IMR-90 (cell line): ENCODE results near the gene STPG4. TPM values are rescaled to one million over a fixed set of nuclear protein-coding genes. Genes with fewer than 3 reads are reported as not detected.
A peak's percentile ranks its signal among the peaks of the same experiment; 100 is the strongest.

ENCODE experiments used
- ATAC-seq: fragments of 200-7000 bp; cut with Tn5 transposase; 2 replicates; pipeline ENCODE4 v1.9.1; 2020; ENCODE audit warnings: low read depth, mild to moderate bottlenecking, moderate library complexity
- BruUV-seq: library from RNA; stranded (reverse); fragments of 400-500 nt; replicated peaks from 2 replicates; lab custom pipeline; 2021; lab: Mats Ljungman, UMichigan
- CTCF ChIA-PET: fragments of 300-600 bp; formaldehyde crosslinking; extraction: SDS; loops from one replicate; lab custom pipeline; 2021; ENCODE audit warnings: antibody characterized with exemption; lab: Yijun Ruan, JAX
- POLR2A ChIA-PET: fragments of 300-600 bp; sonication (Branson Sonifier 250); formaldehyde crosslinking; loops from one replicate; lab custom pipeline; 2022; ENCODE audit warnings: antibody characterized with exemption; ENCODE audit not compliant: unreplicated experiment; lab: Charles Lee
- DNase-seq: peaks from one replicate; pipeline ENCODE4 v3.0.0; 2013
- H2AFZ ChIP-seq: replicated peaks from 2 replicates; pipeline ENCODE3; 2013; ENCODE audit warnings: low read length, mild to moderate bottlenecking; ENCODE audit not compliant: poor library complexity
- H2AK5ac ChIP-seq: 2 replicates; pipeline ENCODE4 v1.6.1; 2013; ENCODE audit warnings: low read depth, low read length, inconsistent platforms
- H2AK9ac ChIP-seq: replicated peaks from 2 replicates; pipeline ENCODE3; 2013; ENCODE audit warnings: mild to moderate bottlenecking, low read depth, low read length, moderate library complexity; ENCODE audit not compliant: poor library complexity
- H2BK120ac ChIP-seq: 2 replicates; pipeline ENCODE4 v1.6.1; 2013; ENCODE audit warnings: low read depth, low read length, inconsistent platforms
- H2BK15ac ChIP-seq: 3 replicates; pipeline ENCODE4 v1.6.1; 2013; ENCODE audit warnings: low read depth, low read length, inconsistent platforms
- H2BK20ac ChIP-seq: 2 replicates; pipeline ENCODE4 v1.6.1; 2013; ENCODE audit warnings: low read depth, mild to moderate bottlenecking, inconsistent platforms, low read length, moderate library complexity
- H2BK5ac ChIP-seq: 2 replicates; pipeline ENCODE4 v1.6.1; 2013; ENCODE audit warnings: mild to moderate bottlenecking, low read depth, low read length, inconsistent platforms; ENCODE audit not compliant: poor library complexity, severe bottlenecking
- H3K14ac ChIP-seq: replicated peaks from 2 replicates; pipeline ENCODE4 v1.6.1; 2013; ENCODE audit warnings: low read depth, low read length, inconsistent platforms
- H3K18ac ChIP-seq: 2 replicates; pipeline ENCODE4 v1.6.1; 2013; ENCODE audit warnings: low read depth, low read length, control low read depth
- H3K23ac ChIP-seq: 2 replicates; pipeline ENCODE4 v1.6.1; 2013; ENCODE audit warnings: low read depth, low read length, inconsistent platforms
- H3K27ac ChIP-seq: 2 replicates; pipeline ENCODE4 v1.5.1; 2013; ENCODE audit warnings: mild to moderate bottlenecking, control low read depth, low read length; ENCODE audit not compliant: insufficient read depth
- H3K27me3 ChIP-seq: 2 replicates; pipeline ENCODE4 v1.6.1; 2013; ENCODE audit warnings: low read length; ENCODE audit not compliant: control insufficient read depth, insufficient read depth
- H3K36me3 ChIP-seq: 2 replicates; pipeline ENCODE4 v1.6.1; 2013; ENCODE audit warnings: low read length, mixed read lengths; ENCODE audit not compliant: control insufficient read depth, insufficient read depth
- H3K4ac ChIP-seq: 2 replicates; pipeline ENCODE4 v1.6.1; 2013; ENCODE audit warnings: low read depth, low read length, inconsistent platforms
- H3K4me1 ChIP-seq: 2 replicates; pipeline ENCODE4 v1.6.1; 2013; ENCODE audit warnings: low read length, mixed read lengths; ENCODE audit not compliant: control insufficient read depth, insufficient read depth
- H3K4me2 ChIP-seq: 2 replicates; pipeline ENCODE4 v1.6.1; 2013; ENCODE audit warnings: low read depth, mild to moderate bottlenecking, control low read depth, low read length, moderate library complexity
- H3K4me3 ChIP-seq: 2 replicates; pipeline ENCODE4 v1.5.1; 2013; ENCODE audit warnings: low read depth, mild to moderate bottlenecking, control low read depth, low read length, moderate library complexity; ENCODE audit not compliant: insufficient read depth
- H3K56ac ChIP-seq: 2 replicates; pipeline ENCODE4 v1.6.1; 2013; ENCODE audit warnings: low read length, inconsistent platforms; ENCODE audit not compliant: insufficient read depth; ENCODE audit errors: extremely low read depth
- H3K79me1 ChIP-seq, 2 experiments: 2 replicates each; pipeline ENCODE4 v1.6.1; 2013; ENCODE audit warnings: low read length in 2 of 2, inconsistent platforms in 1 of 2, low read depth in 1 of 2
- H3K9ac ChIP-seq: 2 replicates; pipeline ENCODE4 v1.6.1; 2013; ENCODE audit warnings: low read depth, low read length, control low read depth
- H3K9me1 ChIP-seq: 2 replicates; pipeline ENCODE4 v1.6.1; 2013; ENCODE audit warnings: low read length, inconsistent platforms; ENCODE audit not compliant: insufficient read depth
- H3K9me3 ChIP-seq: 2 replicates; pipeline ENCODE4 v1.6.1; 2013; ENCODE audit warnings: low read length; ENCODE audit not compliant: control insufficient read depth, insufficient read depth
- H4K20me1 ChIP-seq: 2 replicates; pipeline ENCODE4 v1.6.1; 2013; ENCODE audit warnings: low read length, inconsistent platforms; ENCODE audit not compliant: insufficient read depth
- H4K5ac ChIP-seq: 2 replicates; pipeline ENCODE4 v1.6.1; 2013; ENCODE audit warnings: mild to moderate bottlenecking, low read depth, low read length, control low read depth
- H4K8ac ChIP-seq, 2 experiments: 2 replicates each; pipeline ENCODE4 v1.6.1; 2013; ENCODE audit warnings: low read depth in 2 of 2, low read length in 2 of 2, control low read depth in 1 of 2, inconsistent platforms in 1 of 2
- H4K91ac ChIP-seq: 2 replicates; pipeline ENCODE4 v1.6.1; 2013; ENCODE audit warnings: low read depth, low read length, inconsistent platforms; ENCODE audit not compliant: insufficient read depth
- BHLHE40 ChIP-seq: fragments of 150-350 bp; IDR thresholded peaks from 2 replicates; pipeline ENCODE4 v1.6.1; 2016; ENCODE audit warnings: mild to moderate bottlenecking, low read depth, low read length
- CEBPB ChIP-seq: IDR thresholded peaks from 2 replicates; pipeline ENCODE4 v1.6.1; 2012; ENCODE audit warnings: low read depth, low read length, improper control_type of control experiment
- CHD1 ChIP-seq: IDR thresholded peaks from 2 replicates; pipeline ENCODE4 v1.6.1; 2012; ENCODE audit warnings: low read depth, low read length, improper control_type of control experiment
- FOS ChIP-seq: fragments of 150-350 bp; IDR thresholded peaks from 2 replicates; pipeline ENCODE4 v1.6.1; 2016; ENCODE audit warnings: low read depth, low read length
- MAFK ChIP-seq: IDR thresholded peaks from 2 replicates; pipeline ENCODE4 v1.6.1; 2012; ENCODE audit warnings: low read depth, low read length, improper control_type of control experiment
- MAZ ChIP-seq: IDR thresholded peaks from 2 replicates; pipeline ENCODE4 v1.6.1; 2012; ENCODE audit warnings: low read depth, mild to moderate bottlenecking, low read length, improper control_type of control experiment, moderate library complexity, borderline replicate concordance
- MXI1 ChIP-seq: IDR thresholded peaks from 2 replicates; pipeline ENCODE4 v1.6.1; 2012; ENCODE audit warnings: low read depth, mild to moderate bottlenecking, low read length, moderate library complexity, borderline replicate concordance
- NFE2L2 ChIP-seq: fragments of 150-350 bp; IDR thresholded peaks from 2 replicates; pipeline ENCODE4 v1.6.1; 2016; ENCODE audit warnings: low read depth, mild to moderate bottlenecking, low read length
- POLR2A ChIP-seq: IDR thresholded peaks from 2 replicates; pipeline ENCODE4 v1.6.1; 2012; ENCODE audit warnings: mild to moderate bottlenecking, low read depth, low read length
- RAD21 ChIP-seq: IDR thresholded peaks from 2 replicates; pipeline ENCODE4 v1.6.1; 2012; ENCODE audit warnings: low read length, improper control_type of control experiment
- RCOR1 ChIP-seq: IDR thresholded peaks from 2 replicates; pipeline ENCODE4 v1.6.1; 2012; ENCODE audit warnings: mild to moderate bottlenecking, low read length, improper control_type of control experiment; ENCODE audit not compliant: insufficient replicate concordance
- SMC3 ChIP-seq: fragments of 150-350 bp; IDR thresholded peaks from 2 replicates; pipeline ENCODE4 v1.6.1; 2016; ENCODE audit warnings: low read depth, mild to moderate bottlenecking, antibody characterized with exemption, low read length, moderate library complexity
- WGBS, 2 experiments: methylation state at CpG; one replicate each; pipeline versions ENCODE4 v1.1.5 to v1.1.7; 2013; ENCODE audit warnings: missing lambda C conversion rate in 2 of 2; ENCODE audit not compliant: insufficient read length in 1 of 2; ENCODE audit errors: extremely low coverage in 2 of 2; 5-methylcytosine and 5-hydroxymethylcytosine counted together
- dilution Hi-C: fragments of 300-500 bp; cut with HindIII; formaldehyde crosslinking; loops from one replicate; pipeline ENCODE4 v1.14.3; 2018; ENCODE audit warnings: low sequenced_read_pairs; ENCODE audit not compliant: unreplicated experiment
- in situ Hi-C: fragments of 300-500 bp; cut with MboI; formaldehyde crosslinking; loops from 3 replicates; pipeline ENCODE4 v1.14.3; 2019; ENCODE audit warnings: low sequenced_read_pairs, inconsistent platforms, mixed read lengths
- intact Hi-C: fragments of 100-400 bp; cut with micrococcal nuclease; formaldehyde crosslinking; loops from 2 replicates; pipeline ENCODE4 v1.10.0; 2022
- polyA plus RNA-seq, 3 experiments: library from polyadenylated mRNA; depleted of rRNA; stranded (reverse); fragments of >200 nt; gene quantifications; 2 replicates each; pipeline ENCODE4 v1.2.3, GENCODE V29; 2012; ENCODE audit warnings: low replicate concordance in 1 of 3
- total RNA-seq: library from RNA; depleted of rRNA; stranded (reverse); fragments of >200 nt; gene quantifications from 2 replicates; pipeline ENCODE4 v1.2.3, GENCODE V29; 2012
- TF ChIP-seq, protein P1 (sequence below): fragments of 150-350 bp; IDR thresholded peaks from 2 replicates; pipeline ENCODE4 v1.6.1; 2017; ENCODE audit warnings: mild to moderate bottlenecking, antibody characterized with exemption, low read length, low read depth
- TF ChIP-seq, protein P2 (sequence below): conservative IDR thresholded peaks from 2 replicates; pipeline ENCODE4 v1.5.1; 2012; ENCODE audit warnings: mild to moderate bottlenecking, low read depth, low read length, improper control_type of control experiment
- TF ChIP-seq, protein P3 (sequence below): fragments of 150-350 bp; IDR thresholded peaks from 2 replicates; pipeline ENCODE4 v1.6.1; 2016; ENCODE audit warnings: low read depth, mild to moderate bottlenecking, low read length, moderate library complexity, borderline replicate concordance

STPG4 gene
- total and polyA plus RNA-seq, 2 of the 4 experiments (the other 2 are of a cell fraction), result 0.12 to 0.18 TPM

DNA sequence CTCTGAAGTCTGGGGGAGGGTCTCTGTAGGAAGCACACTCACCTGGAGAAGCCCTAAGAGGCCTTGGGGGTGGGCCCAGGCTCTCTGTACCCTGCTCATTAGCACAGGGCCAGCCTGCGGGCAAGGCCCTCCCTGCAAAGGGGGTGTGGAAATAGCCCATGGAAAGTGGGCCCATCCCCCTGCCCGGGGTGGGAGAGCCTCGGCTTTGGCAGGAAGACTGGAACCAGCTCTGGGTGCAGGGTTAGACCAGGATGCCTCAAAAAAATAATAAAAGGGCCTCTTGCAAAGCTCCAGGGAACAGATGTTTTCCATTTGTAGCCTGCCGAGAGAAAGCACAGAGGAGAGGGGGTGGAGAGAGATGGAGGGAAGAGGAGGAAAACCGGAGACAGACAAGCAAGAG is 98.7 kb downstream of the STPG4 start:
- Histone ChIP-seq H3K27me3 (no peaks in the 10 kb centered on the region), H3K79me1 (peaks cover 15 to 60% of the 10 kb centered on the region in 2 experiments; a peak in 3 of 4 replicates), H3K9ac (peak overlapping the region; percentile 1; the same call in 1 of the 2 replicates), H3K23ac (peak overlapping the region; percentile 92; the same call in 1 of the 2 replicates), H4K5ac (peak overlapping the region; percentile 44), H3K27ac (peak overlapping the region; percentile 90), H2BK5ac (peak overlapping the region; percentile 86), H3K4ac (peak overlapping the region; percentile 99), H2BK120ac (peak overlapping the region; percentile 98), H3K14ac (peak overlapping the region; percentile 99), H4K20me1 (no peaks in the 10 kb centered on the region), H3K9me1 (peaks cover 38% of the 10 kb centered on the region), H3K4me2 (no peak overlapping the region), H2AFZ (peak overlapping the region; percentile 80), H2BK20ac (peak overlapping the region; percentile 95), H2AK9ac (peak overlapping the region; percentile 96), H2AK5ac (peak overlapping the region; percentile 99), H3K9me3 (no peaks in the 10 kb centered on the region), H2BK15ac (peak overlapping the region; percentile 94; the same call in 2 of the 3 replicates), H4K8ac (peak overlapping the region; percentile 51 to 95; a peak in 3 of 4 replicates), H3K4me1 (peaks cover 33% of the 10 kb centered on the region), H3K56ac (0 out of 2 replicates have a peak overlapping the region, but pooled peaks have one; percentile 9), H3K18ac (peak overlapping the region; percentile 85), H4K91ac (peak overlapping the region; percentile 98), H3K36me3 (peaks cover 33% of the 10 kb centered on the region; the same call in 1 of the 2 replicates), H3K4me3 (no peak overlapping the region)
- intact Hi-C loops, result no loop called here
- in situ Hi-C loops, result no loop called here
- WGBS, 2 experiments, result 0% methylated on average over 1 of the region's 5 CpGs; no CpG with 5 or more reads in 1 of the 2 experiments
- dilution Hi-C loops, result no loop called here
- ChIA-PET CTCF (no interaction called here), POLR2A (interaction anchor here (0.6 to 2.9 kb wide), 2 partner anchors 13 to 111 kb away, joined by 4 to 6 read pairs; no protein-coding TSS in a partner anchor)
- no TSS peak for BruUV-seq
- DNase-seq, result peak; percentile 78
- TF ChIP-seq, protein P1, sequence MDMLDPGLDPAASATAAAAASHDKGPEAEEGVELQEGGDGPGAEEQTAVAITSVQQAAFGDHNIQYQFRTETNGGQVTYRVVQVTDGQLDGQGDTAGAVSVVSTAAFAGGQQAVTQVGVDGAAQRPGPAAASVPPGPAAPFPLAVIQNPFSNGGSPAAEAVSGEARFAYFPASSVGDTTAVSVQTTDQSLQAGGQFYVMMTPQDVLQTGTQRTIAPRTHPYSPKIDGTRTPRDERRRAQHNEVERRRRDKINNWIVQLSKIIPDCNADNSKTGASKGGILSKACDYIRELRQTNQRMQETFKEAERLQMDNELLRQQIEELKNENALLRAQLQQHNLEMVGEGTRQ, result no peak
- TF ChIP-seq CHD1, result no peak
- TF ChIP-seq MXI1, result no peak
- no peak for TF ChIP-seq RAD21
- TF ChIP-seq MAFK, result no peak
- no peak for TF ChIP-seq SMC3
- no peak for TF ChIP-seq MAZ
- no peak for TF ChIP-seq RCOR1
- TF ChIP-seq POLR2A, result no peak
- TF ChIP-seq NFE2L2, result no peak
- no peak for TF ChIP-seq CEBPB
- TF ChIP-seq, protein P2, sequence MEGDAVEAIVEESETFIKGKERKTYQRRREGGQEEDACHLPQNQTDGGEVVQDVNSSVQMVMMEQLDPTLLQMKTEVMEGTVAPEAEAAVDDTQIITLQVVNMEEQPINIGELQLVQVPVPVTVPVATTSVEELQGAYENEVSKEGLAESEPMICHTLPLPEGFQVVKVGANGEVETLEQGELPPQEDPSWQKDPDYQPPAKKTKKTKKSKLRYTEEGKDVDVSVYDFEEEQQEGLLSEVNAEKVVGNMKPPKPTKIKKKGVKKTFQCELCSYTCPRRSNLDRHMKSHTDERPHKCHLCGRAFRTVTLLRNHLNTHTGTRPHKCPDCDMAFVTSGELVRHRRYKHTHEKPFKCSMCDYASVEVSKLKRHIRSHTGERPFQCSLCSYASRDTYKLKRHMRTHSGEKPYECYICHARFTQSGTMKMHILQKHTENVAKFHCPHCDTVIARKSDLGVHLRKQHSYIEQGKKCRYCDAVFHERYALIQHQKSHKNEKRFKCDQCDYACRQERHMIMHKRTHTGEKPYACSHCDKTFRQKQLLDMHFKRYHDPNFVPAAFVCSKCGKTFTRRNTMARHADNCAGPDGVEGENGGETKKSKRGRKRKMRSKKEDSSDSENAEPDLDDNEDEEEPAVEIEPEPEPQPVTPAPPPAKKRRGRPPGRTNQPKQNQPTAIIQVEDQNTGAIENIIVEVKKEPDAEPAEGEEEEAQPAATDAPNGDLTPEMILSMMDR, result no peak
- TF ChIP-seq, protein P3, sequence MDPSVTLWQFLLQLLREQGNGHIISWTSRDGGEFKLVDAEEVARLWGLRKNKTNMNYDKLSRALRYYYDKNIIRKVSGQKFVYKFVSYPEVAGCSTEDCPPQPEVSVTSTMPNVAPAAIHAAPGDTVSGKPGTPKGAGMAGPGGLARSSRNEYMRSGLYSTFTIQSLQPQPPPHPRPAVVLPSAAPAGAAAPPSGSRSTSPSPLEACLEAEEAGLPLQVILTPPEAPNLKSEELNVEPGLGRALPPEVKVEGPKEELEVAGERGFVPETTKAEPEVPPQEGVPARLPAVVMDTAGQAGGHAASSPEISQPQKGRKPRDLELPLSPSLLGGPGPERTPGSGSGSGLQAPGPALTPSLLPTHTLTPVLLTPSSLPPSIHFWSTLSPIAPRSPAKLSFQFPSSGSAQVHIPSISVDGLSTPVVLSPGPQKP, result no peak
- no peak for TF ChIP-seq BHLHE40
- no peak for TF ChIP-seq FOS
- peak; percentile 77 for ATAC-seq
